GM12878 (cell line): ENCODE data around the gene LRRN4CL. TPM values are rescaled to one million over a fixed set of nuclear protein-coding genes. Genes with fewer than 3 reads are reported as not detected.

Experiments used
- ATAC-seq: fragments of 200-7000 bp; cut with Tn5 transposase; 3 replicates; pipeline ENCODE4 v1.9.1; 2020; ENCODE audit warnings: mild to moderate bottlenecking, moderate library complexity
- BruUV-seq: library from RNA; stranded (reverse); fragments of 400-500 nt; replicated peaks from 2 replicates; lab custom pipeline; 2021; lab: Mats Ljungman, UMichigan
- CTCF ChIA-PET: fragments of 300-600 bp; sonication (Branson Sonifier 250); formaldehyde crosslinking; extraction: SDS; loops from one replicate; lab custom pipeline; 2021; ENCODE audit warnings: inconsistent platforms; lab: Yijun Ruan, JAX
- POLR2A ChIA-PET: fragments of 350-600 bp; formaldehyde crosslinking; extraction: SDS; loops from one replicate; lab custom pipeline; 2021; ENCODE audit warnings: inconsistent platforms; lab: Charles Lee
- RAD21 ChIA-PET: fragments of 300-600 bp; sonication (Branson Sonifier 250); formaldehyde crosslinking; loops from one replicate; lab custom pipeline; 2023; ENCODE audit warnings: antibody characterized with exemption; ENCODE audit not compliant: unreplicated experiment; lab: Charles Lee
- SMC1A ChIA-PET: fragments of 300-600 bp; sonication (Branson Sonifier 250); formaldehyde crosslinking; loops from one replicate; lab custom pipeline; 2023; ENCODE audit not compliant: unreplicated experiment, uncharacterized antibody; lab: Charles Lee
- DNase-seq: peaks from one replicate; pipeline ENCODE4 v3.0.0-alpha.2; 2011; ENCODE audit warnings: low read depth, low spot score
- FAIRE-seq: peaks from 3 replicates; lab custom pipeline; 2011; peaks lifted over from hg19 to GRCh38; lab: Jason Lieb, UNC
- H2AFZ ChIP-seq: 2 replicates; pipeline ENCODE4 v1.6.0; 2011; ENCODE audit warnings: low read depth, low read length, control low read depth; ENCODE audit not compliant: control insufficient read depth
- H3K27ac ChIP-seq: 2 replicates; pipeline ENCODE4 v1.5.1; 2011; ENCODE audit warnings: control low read depth; ENCODE audit not compliant: control insufficient read depth, insufficient read depth
- H3K27me3 ChIP-seq, 2 experiments: replicated peaks in 1 of 2; 2 replicates each; pipeline versions ENCODE4 v1.6.0 to v1.6.1; 2011; ENCODE audit warnings: low read length in 1 of 2; ENCODE audit not compliant: control insufficient read depth in 2 of 2, insufficient read depth in 2 of 2
- H3K36me3 ChIP-seq, 2 experiments: 2 replicates each; pipeline ENCODE4 v1.5.1; 2011; ENCODE audit warnings: low read length in 1 of 2; ENCODE audit not compliant: control insufficient read depth in 2 of 2, insufficient read depth in 2 of 2
- H3K4me1 ChIP-seq: 2 replicates; pipeline ENCODE4 v1.6.1; 2011; ENCODE audit warnings: mild to moderate bottlenecking, low read length, moderate library complexity, mixed read lengths; ENCODE audit not compliant: control insufficient read depth, insufficient read depth
- H3K4me2 ChIP-seq: 2 replicates; pipeline ENCODE4 v1.6.0; 2011; ENCODE audit warnings: control low read depth; ENCODE audit not compliant: control insufficient read depth, insufficient read depth
- H3K4me3 ChIP-seq: fragments of 200-600 bp; sonication (generic); 2 replicates; pipeline ENCODE4 v1.5.1; 2016
- H3K79me2 ChIP-seq: 2 replicates; pipeline ENCODE4 v1.6.0; 2011; ENCODE audit warnings: low read length; ENCODE audit not compliant: control insufficient read depth, insufficient read depth
- H3K9ac ChIP-seq: 2 replicates; pipeline ENCODE4 v1.8.0; 2011; ENCODE audit warnings: low read length, control low read depth, mixed read lengths; ENCODE audit not compliant: control insufficient read depth, insufficient read depth
- H3K9me3 ChIP-seq: replicated peaks from 3 replicates; pipeline ENCODE4 v1.5.1; 2011; ENCODE audit warnings: mild to moderate bottlenecking, low read length; ENCODE audit not compliant: control insufficient read depth, insufficient read depth
- H4K20me1 ChIP-seq: 2 replicates; pipeline ENCODE4 v1.6.0; 2011; ENCODE audit not compliant: control insufficient read depth, insufficient read depth
- ASH2L ChIP-seq: fragments of 300-600, 200-600 bp; sonication (generic); IDR thresholded peaks from 2 replicates; pipeline ENCODE4 v1.6.1; 2017; ENCODE audit warnings: low read depth, mild to moderate bottlenecking, borderline replicate concordance
- ATF3 ChIP-seq: IDR thresholded peaks from 2 replicates; pipeline ENCODE4 v1.6.1; 2011; ENCODE audit warnings: low read depth, mild to moderate bottlenecking, low read length, moderate library complexity, borderline replicate concordance; ENCODE audit errors: extremely low read depth
- ATF7 ChIP-seq: fragments of 450-650 bp; IDR thresholded peaks from 2 replicates; pipeline ENCODE4 v1.6.1; 2016; ENCODE audit warnings: low read depth, mild to moderate bottlenecking
- BCL11A ChIP-seq: IDR thresholded peaks from 2 replicates; pipeline ENCODE4 v1.6.1; 2011; ENCODE audit warnings: low read depth, low read length
- BCL3 ChIP-seq: IDR thresholded peaks from 2 replicates; pipeline ENCODE4 v1.6.1; 2011; ENCODE audit warnings: borderline replicate concordance, low read depth, mild to moderate bottlenecking, moderate library complexity, low read length; ENCODE audit not compliant: insufficient read depth, poor library complexity, severe bottlenecking
- BHLHE40 ChIP-seq, 2 experiments: fragments of 450-650 bp in 1 of 2; IDR thresholded peaks; 2 replicates each; pipeline ENCODE4 v1.6.1; 2011 to 2017; ENCODE audit warnings: low read depth in 2 of 2, borderline replicate concordance in 1 of 2, improper control_type of control experiment in 1 of 2, low read length in 1 of 2, mild to moderate bottlenecking in 1 of 2
- ELK1 ChIP-seq: IDR thresholded peaks from 2 replicates; pipeline ENCODE4 v1.6.1; 2012; ENCODE audit warnings: low read depth, low read length, improper control_type of control experiment
- ETV6 ChIP-seq, 2 experiments: fragments of 450-650 bp in 1 of 2; IDR thresholded peaks in 1 of 2; conservative IDR thresholded peaks in 1 of 2; 2 replicates each; pipeline ENCODE4 v1.6.1; 2014; ENCODE audit warnings: antibody characterized with exemption in 1 of 2, borderline replicate concordance in 1 of 2, low read depth in 1 of 2, mild to moderate bottlenecking in 1 of 2, moderate library complexity in 1 of 2
- HDAC6 ChIP-seq: fragments of 200-600 bp; sonication (generic); IDR thresholded peaks from one replicate; pipeline ENCODE4 v1.8.0; 2017; ENCODE audit warnings: antibody characterized with exemption; ENCODE audit not compliant: unreplicated experiment
- MAX ChIP-seq: IDR thresholded peaks from 2 replicates; pipeline ENCODE4 v1.6.1; 2012; ENCODE audit warnings: low read depth, low read length, improper control_type of control experiment
- MXI1 ChIP-seq: fragments of 150-350 bp; IDR thresholded peaks from 2 replicates; pipeline ENCODE4 v1.6.1; 2011; ENCODE audit warnings: low read depth, mild to moderate bottlenecking, inconsistent platforms, low read length, improper control_type of control experiment
- SKIL ChIP-seq: fragments of 450-650 bp; IDR thresholded peaks from 2 replicates; pipeline ENCODE4 v1.6.1; 2017; ENCODE audit warnings: mild to moderate bottlenecking, low read depth, inconsistent platforms; ENCODE audit not compliant: poor library complexity, severe bottlenecking
- TBL1XR1 ChIP-seq: IDR thresholded peaks from 2 replicates; pipeline ENCODE4 v1.6.1; 2012; ENCODE audit warnings: low read depth, low read length, improper control_type of control experiment
- ZNF24 ChIP-seq: fragments of 450-650 bp; IDR thresholded peaks from 2 replicates; pipeline ENCODE4 v1.6.1; 2017; ENCODE audit warnings: antibody characterized with exemption, mild to moderate bottlenecking
- WGBS: methylation state at CpG from one replicate; pipeline ENCODE4 v1.1.6; 2016; ENCODE audit warnings: low lambda C conversion rate; ENCODE audit not compliant: insufficient replicate concordance, insufficient coverage; ENCODE audit errors: missing lambda C conversion rate; 5-methylcytosine and 5-hydroxymethylcytosine counted together
- in situ Hi-C: fragments of 300-500 bp; cut with MboI; formaldehyde crosslinking; loops from 9 replicates; pipeline ENCODE4 v1.14.3; 2018; ENCODE audit warnings: mixed read lengths
- intact Hi-C: fragments of 100-400 bp; cut with micrococcal nuclease; formaldehyde crosslinking; loops from one replicate; pipeline ENCODE4 v1.14.2; 2022; ENCODE audit not compliant: unreplicated experiment
- polyA plus RNA-seq, 11 experiments: library from polyadenylated mRNA; depleted of rRNA in 4 of 11; unstranded in 6 of 11; stranded (reverse) in 5 of 11; fragments of >200 nt; fragmentation: Nextera tagmentation in 4 of 11; fragmentation: Illumina TruSeq in 1 of 11; extraction: Ambion mirVana in 4 of 11; extraction: Trizol in 1 of 11; gene quantifications; 1 replicate in 1 of 11; 2 replicates in 10 of 11; pipeline versions ENCODE4 v1.2.1 to v1.2.3, GENCODE V29; 2011 to 2016; ENCODE audit warnings: inconsistent platforms in 2 of 11, missing spikeins in 2 of 11, low read depth in 1 of 11
- total RNA-seq, 4 experiments: library from RNA; depleted of rRNA in 3 of 4; stranded (reverse); fragments of >200 nt in 3 of 4; fragmentation: Illumina TruSeq in 1 of 4; extraction: Trizol in 1 of 4; gene quantifications; 2 replicates each; pipeline versions ENCODE4 v1.2.1 to v1.2.3, GENCODE V29; 2013 to 2021

The LRRN4CL gene
- total and polyA plus RNA-seq, 10 of the 15 experiments (the other 5 are each of a cell fraction or from before 2014, with no cell fraction given), result 0.01 to 0.06 TPM; not detected in 8

- Histone ChIP-seq H3K36me3 (peaks cover 1 to 20% of the 10 kb centered on the region in 2 experiments; a peak in 3 of 4 replicates), H3K79me2 (peaks cover 74% of the 10 kb centered on the region), H3K4me1 (no peaks in the 10 kb centered on the region; the same call in 1 of the 2 replicates), H3K4me2 (peak within 1 kb of the TSS; percentile 75), H2AFZ (peak within 1 kb of the TSS; percentile 96), H3K27me3 (no peaks in the 10 kb centered on the region), H3K9ac (peak within 1 kb of the TSS; percentile 91), H3K9me3 (no peaks in the 10 kb centered on the region; the same call in 2 of the 3 replicates), H3K27ac (peak within 1 kb of the TSS; percentile 94), H3K4me3 (peak within 1 kb of the TSS; percentile 100), H4K20me1 (peaks cover 11% of the 10 kb centered on the region; the same call in 1 of the 2 replicates)
- intact Hi-C loops, result loop anchor here (1.0 to 5.0 kb wide), 3 partner anchors 44 to 126 kb away; partner anchors contain the start of genes MTA2 and TAF6L
- DNase-seq, result peak; percentile 56
- ATAC-seq, result peak; percentile 56
- ChIA-PET RAD21 (interaction anchor here (0.7 to 5.2 kb wide), 18 partner anchors 21 to 481 kb away, joined by 3 to 44 read pairs (median 5); partner anchors contain the start of genes C11orf98, CSKMT, LBHD1 and POLR2G), POLR2A (interaction anchor here (1.0 to 6.8 kb wide), 27 partner anchors 8 to 1479 kb away, joined by 3 to 79 read pairs (median 8); partner anchors contain the start of genes BSCL2, C11orf98, CSKMT and EEF1G), SMC1A (interaction anchor here (0.9 to 4.8 kb wide), 14 partner anchors 14 to 388 kb away, joined by 3 to 27 read pairs (median 4); partner anchors contain the start of genes BSCL2, GANAB, GNG3 and INTS5), CTCF (interaction anchor here (0.6 to 5.4 kb wide), 14 partner anchors 16 to 304 kb away, joined by 3 to 34 read pairs (median 5); partner anchors contain the start of genes TAF6L, TMEM179B and ZBTB3)
- 1% methylated on average over 29 of the region's 29 CpGs for WGBS
- FAIRE-seq, result peak; percentile 61
- in situ Hi-C loops, result no loop called here
- BruUV-seq, result TSS peak; percentile 92
- peak; percentile 52; the same call in 1 of the 2 replicates for TF ChIP-seq ASH2L
- TF ChIP-seq BCL3, result no peak
- 0 out of 2 replicates have a peak, but pooled peaks have one; percentile 10 for TF ChIP-seq ATF7
- no peak for TF ChIP-seq BCL11A
- TF ChIP-seq MXI1, result no peak; the same call in 1 of the 2 replicates
- TF ChIP-seq SKIL, result peak; percentile 68
- no peak for TF ChIP-seq BHLHE40 (IDR thresholded peaks at IDR 0.05; ENCODE audit: borderline replicate concordance in 1 of 2, low read depth in 2 of 2, low read length in 1 of 2)
- peak; percentile 5; the same call in 1 of the 2 replicates for TF ChIP-seq TBL1XR1
- no peak for TF ChIP-seq MAX
- TF ChIP-seq ZNF24, result no peak
- no peak for TF ChIP-seq HDAC6
- TF ChIP-seq ETV6 (conservative IDR thresholded peaks at IDR 0.05 in 1 of 2, IDR thresholded peaks at IDR 0.05 in 1 of 2; ENCODE audit: borderline replicate concordance in 1 of 2, low read depth in 1 of 2), result no peak; a peak in 2 of 4 replicates
- no peak for TF ChIP-seq ATF3
- no peak for TF ChIP-seq ELK1
Observed at GRCh38 chr11:62728171-62728988, 39.0 kb upstream of the LRRN4CL start, which contains the start of gene TTC9C. TSS of gene TTC9C (plus strand) at chr11:62728486. CDS start at chr11:62728849, 363 bp downstream.
